WTC11 (cell line): ENCODE measurements around the gene CARD6. TPM values are rescaled to one million over a fixed set of nuclear protein-coding genes. Genes with fewer than 3 reads are reported as not detected.

ENCODE experiments used
- ATAC-seq: fragments of 200-7000 bp; cut with Tn5 transposase; 2 replicates; pipeline ENCODE4 v1.10.0; 2021; ENCODE audit warnings: mild to moderate bottlenecking, moderate library complexity
- CTCF ChIA-PET: fragments of 300-600 bp; sonication (Branson Sonifier 250); formaldehyde crosslinking; loops from one replicate; lab custom pipeline; 2021; ENCODE audit warnings: antibody characterized with exemption; lab: Charles Lee
- POLR2A ChIA-PET: fragments of 350-600 bp; sonication (Branson Sonifier 250); formaldehyde crosslinking; loops from one replicate; lab custom pipeline; 2021; ENCODE audit warnings: antibody characterized with exemption; lab: Charles Lee
- DNase-seq: peaks from one replicate; pipeline ENCODE4 v3.0.0; 2021; ENCODE audit warnings: low spot score
- H3K27ac Mint-ChIP-seq: 2 replicates; pipeline ENCODE4 v1.8.0; 2021; ENCODE audit warnings: mixed read lengths
- H3K27me3 Mint-ChIP-seq: 2 replicates; pipeline ENCODE4 v1.8.0; 2021; ENCODE audit warnings: low read depth, mild to moderate bottlenecking, moderate library complexity, mixed read lengths
- H3K36me3 Mint-ChIP-seq: 2 replicates; pipeline ENCODE4 v1.8.0; 2021; ENCODE audit warnings: mixed read lengths
- H3K4me1 Mint-ChIP-seq: 2 replicates; pipeline ENCODE4 v1.8.0; 2022; ENCODE audit warnings: mixed read lengths
- H3K4me3 Mint-ChIP-seq: 2 replicates; pipeline ENCODE4 v1.8.0; 2021; ENCODE audit warnings: mild to moderate bottlenecking, moderate library complexity, mixed read lengths
- H3K9me3 Mint-ChIP-seq: 2 replicates; pipeline ENCODE4 v1.8.0; 2021; ENCODE audit warnings: mixed read lengths
- CREB1 ChIP-seq: sonication (generic); formaldehyde crosslinking; IDR thresholded peaks from 2 replicates; pipeline ENCODE4 v1.8.0; 2023; ENCODE audit warnings: mild to moderate bottlenecking, missing genetic modification reagents
- FOXP1 ChIP-seq: sonication (generic); formaldehyde crosslinking; IDR thresholded peaks from 2 replicates; pipeline ENCODE4 v1.8.0; 2022; ENCODE audit warnings: missing genetic modification reagents, mild to moderate bottlenecking, moderate library complexity, borderline replicate concordance
- HMGA2 ChIP-seq: fragments of 250-450 bp; sonication (Bioruptor Pico); IDR thresholded peaks from 2 replicates; pipeline ENCODE4 v1.4.0; 2021; ENCODE audit warnings: mild to moderate bottlenecking, moderate library complexity
- MXD4 ChIP-seq: fragments of 250-450 bp; sonication (Bioruptor Pico); IDR thresholded peaks from 2 replicates; pipeline ENCODE4 v1.8.0; 2021; ENCODE audit warnings: mild to moderate bottlenecking, moderate library complexity, borderline replicate concordance
- SMAD3 ChIP-seq: sonication (generic); formaldehyde crosslinking; IDR thresholded peaks from 2 replicates; pipeline ENCODE4 v1.8.0; 2022; ENCODE audit warnings: missing genetic modification reagents, mild to moderate bottlenecking, borderline replicate concordance
- ZNF317 ChIP-seq: sonication (generic); formaldehyde crosslinking; IDR thresholded peaks from 2 replicates; pipeline ENCODE4 v1.8.1; 2023; ENCODE audit warnings: low read depth, mild to moderate bottlenecking, moderate library complexity, missing genetic modification reagents, borderline replicate concordance
- total RNA-seq: library from RNA; stranded (reverse); gene quantifications from 3 replicates; pipeline ENCODE4 v1.2.3, GENCODE V29; 2021
- TF ChIP-seq, protein P1 (sequence below): fragments of 250-450 bp; sonication (Bioruptor Pico); conservative IDR thresholded peaks from 2 replicates; pipeline ENCODE4 v1.9.0; 2021; ENCODE audit warnings: mild to moderate bottlenecking
- TF ChIP-seq, protein P2 (sequence below): fragments of 200-600 bp; IDR thresholded peaks from 2 replicates; pipeline ENCODE4 v1.8.0; 2022; ENCODE audit warnings: antibody characterized with exemption
- TF ChIP-seq, protein P3 (sequence below): sonication (generic); formaldehyde crosslinking; IDR thresholded peaks from 2 replicates; pipeline ENCODE4 v1.8.1; 2023; ENCODE audit warnings: mild to moderate bottlenecking, missing genetic modification reagents, moderate library complexity
- TF ChIP-seq, protein P4 (sequence below): sonication (generic); formaldehyde crosslinking; IDR thresholded peaks from 2 replicates; pipeline ENCODE4 v1.8.0; 2023; ENCODE audit warnings: missing genetic modification reagents, mild to moderate bottlenecking, borderline replicate concordance

Gene CARD6
- total RNA-seq, 1 experiment from 2014 or later, result 0.24 TPM

DNA sequence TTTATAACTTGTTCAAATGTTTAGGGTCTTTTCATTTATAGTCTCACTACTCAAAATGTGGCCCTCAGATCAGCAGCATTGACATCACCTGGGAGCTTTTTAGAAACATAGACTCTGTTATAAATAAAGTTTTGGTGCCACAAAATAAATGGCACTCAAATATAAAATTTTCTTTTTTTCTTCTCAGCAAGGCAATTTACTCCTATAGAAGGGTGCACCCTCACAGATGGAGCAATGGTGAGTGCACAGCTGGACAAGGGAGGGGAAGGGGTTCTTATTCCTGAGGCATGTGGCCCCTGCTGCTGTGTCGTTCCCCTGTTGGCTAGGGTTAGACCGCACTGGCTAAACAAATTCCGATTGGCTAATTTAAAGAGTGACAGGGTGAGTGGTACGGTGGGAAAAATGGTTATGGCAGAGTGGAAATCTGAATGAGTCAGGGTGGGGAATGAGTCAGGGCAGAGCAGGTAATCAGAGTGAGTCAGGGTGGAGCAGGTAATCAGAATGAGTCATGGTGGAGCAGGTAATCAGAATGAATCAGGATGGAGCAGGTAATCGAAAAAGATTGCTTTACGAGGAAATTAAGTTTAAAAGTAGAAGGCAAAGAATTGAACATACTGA is 36.3 kb downstream of the CARD6 start (continued):
- TF ChIP-seq, protein P1, sequence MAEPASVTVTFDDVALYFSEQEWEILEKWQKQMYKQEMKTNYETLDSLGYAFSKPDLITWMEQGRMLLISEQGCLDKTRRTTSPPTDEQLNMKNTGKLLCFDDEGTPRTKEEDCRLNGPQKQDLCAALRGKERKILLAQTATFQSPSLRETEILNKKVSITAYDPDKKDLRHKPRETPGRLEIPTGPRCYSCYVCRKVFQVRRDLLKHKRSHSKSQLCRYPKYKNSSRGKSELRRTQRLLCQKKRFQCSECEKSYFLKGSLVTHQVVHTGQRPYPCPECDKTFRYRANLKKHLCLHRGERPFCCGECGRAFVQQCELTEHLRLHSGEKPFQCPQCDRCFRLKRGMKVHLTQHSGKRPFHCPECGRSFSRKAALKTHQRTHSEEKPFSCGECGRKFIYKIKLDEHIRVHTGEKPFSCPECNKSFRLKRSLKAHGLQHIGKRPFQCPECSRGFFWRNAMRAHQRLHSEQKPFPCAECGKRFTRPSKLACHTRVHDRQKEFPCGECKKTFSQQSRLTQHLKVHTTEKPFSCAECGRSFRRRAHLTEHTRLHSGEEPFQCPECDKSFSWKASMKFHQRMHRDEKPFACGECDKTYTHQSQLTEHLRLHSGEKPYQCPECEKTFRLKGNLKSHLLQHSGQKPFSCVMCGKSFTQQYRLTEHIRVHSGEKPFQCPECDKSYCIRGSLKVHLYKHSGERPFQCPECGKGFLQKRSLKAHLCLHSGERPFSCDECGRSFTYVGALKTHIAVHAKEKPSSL (CRISPR knock-in tag), result no peak
- TF ChIP-seq HMGA2 (no peak), CREB1 (CRISPR knock-in tag) (no peak), FOXP1 (CRISPR knock-in tag) (no peak), MXD4 (CRISPR knock-in tag) (no peak)
- TF ChIP-seq, protein P2, sequence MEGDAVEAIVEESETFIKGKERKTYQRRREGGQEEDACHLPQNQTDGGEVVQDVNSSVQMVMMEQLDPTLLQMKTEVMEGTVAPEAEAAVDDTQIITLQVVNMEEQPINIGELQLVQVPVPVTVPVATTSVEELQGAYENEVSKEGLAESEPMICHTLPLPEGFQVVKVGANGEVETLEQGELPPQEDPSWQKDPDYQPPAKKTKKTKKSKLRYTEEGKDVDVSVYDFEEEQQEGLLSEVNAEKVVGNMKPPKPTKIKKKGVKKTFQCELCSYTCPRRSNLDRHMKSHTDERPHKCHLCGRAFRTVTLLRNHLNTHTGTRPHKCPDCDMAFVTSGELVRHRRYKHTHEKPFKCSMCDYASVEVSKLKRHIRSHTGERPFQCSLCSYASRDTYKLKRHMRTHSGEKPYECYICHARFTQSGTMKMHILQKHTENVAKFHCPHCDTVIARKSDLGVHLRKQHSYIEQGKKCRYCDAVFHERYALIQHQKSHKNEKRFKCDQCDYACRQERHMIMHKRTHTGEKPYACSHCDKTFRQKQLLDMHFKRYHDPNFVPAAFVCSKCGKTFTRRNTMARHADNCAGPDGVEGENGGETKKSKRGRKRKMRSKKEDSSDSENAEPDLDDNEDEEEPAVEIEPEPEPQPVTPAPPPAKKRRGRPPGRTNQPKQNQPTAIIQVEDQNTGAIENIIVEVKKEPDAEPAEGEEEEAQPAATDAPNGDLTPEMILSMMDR, result no peak
- TF ChIP-seq, protein P3, sequence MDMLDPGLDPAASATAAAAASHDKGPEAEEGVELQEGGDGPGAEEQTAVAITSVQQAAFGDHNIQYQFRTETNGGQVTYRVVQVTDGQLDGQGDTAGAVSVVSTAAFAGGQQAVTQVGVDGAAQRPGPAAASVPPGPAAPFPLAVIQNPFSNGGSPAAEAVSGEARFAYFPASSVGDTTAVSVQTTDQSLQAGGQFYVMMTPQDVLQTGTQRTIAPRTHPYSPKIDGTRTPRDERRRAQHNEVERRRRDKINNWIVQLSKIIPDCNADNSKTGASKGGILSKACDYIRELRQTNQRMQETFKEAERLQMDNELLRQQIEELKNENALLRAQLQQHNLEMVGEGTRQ (CRISPR knock-in tag), result no peak
- TF ChIP-seq, protein P4, sequence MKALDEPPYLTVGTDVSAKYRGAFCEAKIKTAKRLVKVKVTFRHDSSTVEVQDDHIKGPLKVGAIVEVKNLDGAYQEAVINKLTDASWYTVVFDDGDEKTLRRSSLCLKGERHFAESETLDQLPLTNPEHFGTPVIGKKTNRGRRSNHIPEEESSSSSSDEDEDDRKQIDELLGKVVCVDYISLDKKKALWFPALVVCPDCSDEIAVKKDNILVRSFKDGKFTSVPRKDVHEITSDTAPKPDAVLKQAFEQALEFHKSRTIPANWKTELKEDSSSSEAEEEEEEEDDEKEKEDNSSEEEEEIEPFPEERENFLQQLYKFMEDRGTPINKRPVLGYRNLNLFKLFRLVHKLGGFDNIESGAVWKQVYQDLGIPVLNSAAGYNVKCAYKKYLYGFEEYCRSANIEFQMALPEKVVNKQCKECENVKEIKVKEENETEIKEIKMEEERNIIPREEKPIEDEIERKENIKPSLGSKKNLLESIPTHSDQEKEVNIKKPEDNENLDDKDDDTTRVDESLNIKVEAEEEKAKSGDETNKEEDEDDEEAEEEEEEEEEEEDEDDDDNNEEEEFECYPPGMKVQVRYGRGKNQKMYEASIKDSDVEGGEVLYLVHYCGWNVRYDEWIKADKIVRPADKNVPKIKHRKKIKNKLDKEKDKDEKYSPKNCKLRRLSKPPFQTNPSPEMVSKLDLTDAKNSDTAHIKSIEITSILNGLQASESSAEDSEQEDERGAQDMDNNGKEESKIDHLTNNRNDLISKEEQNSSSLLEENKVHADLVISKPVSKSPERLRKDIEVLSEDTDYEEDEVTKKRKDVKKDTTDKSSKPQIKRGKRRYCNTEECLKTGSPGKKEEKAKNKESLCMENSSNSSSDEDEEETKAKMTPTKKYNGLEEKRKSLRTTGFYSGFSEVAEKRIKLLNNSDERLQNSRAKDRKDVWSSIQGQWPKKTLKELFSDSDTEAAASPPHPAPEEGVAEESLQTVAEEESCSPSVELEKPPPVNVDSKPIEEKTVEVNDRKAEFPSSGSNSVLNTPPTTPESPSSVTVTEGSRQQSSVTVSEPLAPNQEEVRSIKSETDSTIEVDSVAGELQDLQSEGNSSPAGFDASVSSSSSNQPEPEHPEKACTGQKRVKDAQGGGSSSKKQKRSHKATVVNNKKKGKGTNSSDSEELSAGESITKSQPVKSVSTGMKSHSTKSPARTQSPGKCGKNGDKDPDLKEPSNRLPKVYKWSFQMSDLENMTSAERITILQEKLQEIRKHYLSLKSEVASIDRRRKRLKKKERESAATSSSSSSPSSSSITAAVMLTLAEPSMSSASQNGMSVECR, result no peak

DNA sequence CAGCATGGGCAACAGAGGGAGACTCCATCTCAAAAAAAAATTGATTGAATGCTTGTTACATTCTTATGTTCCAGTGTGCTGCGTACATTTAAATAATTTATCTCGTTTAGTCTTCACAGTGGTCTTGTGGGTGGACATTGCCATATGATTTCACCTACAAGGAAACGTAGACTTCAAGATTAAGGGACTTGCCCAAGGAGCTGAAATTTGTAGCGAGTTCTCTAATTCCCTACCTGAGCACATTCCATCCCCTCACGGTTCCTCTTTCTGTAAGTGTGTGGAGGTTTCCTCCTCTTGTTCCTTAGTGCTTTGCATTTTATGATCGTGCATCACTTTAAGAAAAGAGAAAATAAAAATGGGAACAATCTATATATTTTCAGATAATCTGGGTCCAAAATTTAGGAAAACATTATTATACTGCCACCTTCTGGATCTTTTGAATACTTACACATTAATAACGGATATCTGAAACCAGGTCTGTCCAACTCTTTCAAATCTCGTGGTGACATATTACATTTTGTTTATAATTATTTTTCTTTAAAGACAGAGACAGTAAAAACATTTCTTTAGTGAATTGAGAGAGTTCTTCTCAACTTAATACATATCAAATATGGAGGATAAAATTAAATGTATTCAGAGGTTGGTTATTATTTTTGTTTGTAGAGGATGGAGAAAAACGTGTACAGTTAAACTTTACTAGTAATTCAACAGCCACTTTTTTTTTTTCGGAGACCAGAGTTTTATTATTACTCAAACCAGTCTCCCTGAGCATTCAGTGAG is 38.2 kb downstream of the CARD6 start:
- no peak for DNase-seq
- no peak for ATAC-seq
- Mint-ChIP-seq H3K27ac (no peak overlapping the region), H3K9me3 (peaks cover 34% of the 10 kb centered on the region), H3K36me3 (peaks cover 22% of the 10 kb centered on the region)
- TF ChIP-seq, protein P2, result peak; percentile 31; the same call in 1 of the 2 replicates
- TF ChIP-seq SMAD3 (no peak), ZNF317 (no peak)
- TF ChIP-seq, all 79 proteins: peak for 1
- ChIA-PET POLR2A (no interaction called here), CTCF (interaction anchor here (0.6 to 1.0 kb wide), 5 partner anchors 8 to 113 kb away, joined by 3 to 4 read pairs (median 3); partner anchors contain the start of genes CARD6 and PRKAA1)
- Mint-ChIP-seq H3K4me3 (no peak overlapping the region), H3K4me1 (no peaks in the 10 kb centered on the region), H3K27me3 (peaks cover 4% of the 10 kb centered on the region; the same call in 1 of the 2 replicates)
